Uterus (tissue), 4 donors: ENCODE data around the gene GMDS. TPM values are rescaled to one million over a fixed set of nuclear protein-coding genes. Genes with fewer than 3 reads are reported as not detected.

Experiments
- DNase-seq, 2 donors: peaks; one replicate each; pipeline ENCODE4 v3.0.0-alpha.2; 2019 to 2020
- H3K27ac ChIP-seq, 2 donors: fragments of 200-600 bp; sonication (generic); 1 replicate in 1 of 2; 2 replicates in 1 of 2; pipeline ENCODE4 v1.5.1; 2016 to 2018
- H3K27me3 ChIP-seq, 2 donors: fragments of 200-600 bp; sonication (generic); one replicate each; pipeline ENCODE4 v1.5.1; 2018 to 2019; ENCODE audit warnings: control low read depth in 1 of 2
- H3K36me3 ChIP-seq, 2 donors: fragments of 200-600 bp; sonication (generic); one replicate each; pipeline ENCODE4 v1.5.1; 2019; ENCODE audit warnings: control low read depth in 1 of 2
- H3K4me1 ChIP-seq, 2 donors: fragments of 200-600 bp; sonication (generic); one replicate each; pipeline ENCODE4 v1.5.1; 2018 to 2019; ENCODE audit warnings: control low read depth in 1 of 2
- H3K4me3 ChIP-seq, 2 donors: fragments of 200-600 bp; sonication (generic); 1 replicate in 1 of 2; 2 replicates in 1 of 2; pipeline ENCODE4 v1.5.1; 2018 to 2019; ENCODE audit warnings: mild to moderate bottlenecking in 1 of 2
- H3K9me3 ChIP-seq, 2 donors: fragments of 200-600 bp; sonication (generic); one replicate each; pipeline ENCODE4 v1.5.1; 2019; ENCODE audit warnings: control low read depth in 1 of 2
- CTCF ChIP-seq, 4 experiments: fragments of 200-600 bp in 2 of 4; fragments of 450-650 bp in 2 of 4; sonication (generic) in 2 of 4; IDR thresholded peaks; one replicate each; pipeline ENCODE4 v1.5.1; 2016 to 2019; ENCODE audit warnings: antibody characterized with exemption in 4 of 4, mild to moderate bottlenecking in 2 of 4, moderate library complexity in 1 of 4
- POLR2A ChIP-seq, 2 donors: fragments of 450-650 bp; IDR thresholded peaks; one replicate each; pipeline ENCODE4 v1.6.1; 2016; ENCODE audit warnings: antibody characterized with exemption in 2 of 2, mild to moderate bottlenecking in 1 of 2, moderate library complexity in 1 of 2
- intact Hi-C: fragments of 100-400 bp; cut with DNase I; formaldehyde crosslinking; loops from one replicate; pipeline ENCODE4 v1.15.1; 2023; ENCODE audit warnings: low total_unique reads
- total RNA-seq, 4 donors: library from RNA; depleted of rRNA in 3 of 4; stranded (reverse); fragments of >200 nt in 3 of 4; gene quantifications; one replicate each; pipeline versions ENCODE4 v1.1.0 to v1.2.4, GENCODE V29; 2014 to 2023
- donor health status: DM: yes; HTN: yes; CAD: no.

Gene GMDS
- total RNA-seq, 4 donors from 2014 or later = 5.3 to 17.4 (median 12.9) TPM

DNA sequence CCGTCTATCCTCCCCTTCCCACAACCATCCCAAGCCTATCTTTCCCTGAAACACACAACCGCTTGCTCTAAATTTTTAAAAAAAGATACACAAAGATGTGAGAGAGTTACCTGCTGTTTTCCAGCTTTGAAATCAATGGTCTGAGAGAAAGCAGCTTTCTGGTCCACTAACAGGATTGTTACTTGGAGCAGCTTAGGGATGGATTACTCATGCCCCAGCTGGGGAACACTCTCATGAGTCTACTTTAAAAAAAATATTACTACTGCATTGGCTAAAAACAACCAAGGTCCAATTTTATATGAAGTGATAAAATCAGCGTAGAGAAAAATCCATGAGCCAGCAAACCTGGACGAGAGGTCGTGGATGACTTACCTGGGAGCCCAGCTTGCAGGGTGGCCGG is 665.3 kb downstream of the GMDS start:
- Histone ChIP-seq H3K27me3 (no peaks in the 10 kb centered on the region), H3K9me3 (no peaks in the 10 kb centered on the region), H3K27ac (no peak overlapping the region), H3K4me3 (no peak overlapping the region), H3K4me1 (no peaks in the 10 kb centered on the region), H3K36me3 (no peaks in the 10 kb centered on the region)
- TF ChIP-seq POLR2A (IDR thresholded peaks at IDR 0.05) = no peak
- DNase-seq = no peak
- intact Hi-C loops = no loop called here

DNA sequence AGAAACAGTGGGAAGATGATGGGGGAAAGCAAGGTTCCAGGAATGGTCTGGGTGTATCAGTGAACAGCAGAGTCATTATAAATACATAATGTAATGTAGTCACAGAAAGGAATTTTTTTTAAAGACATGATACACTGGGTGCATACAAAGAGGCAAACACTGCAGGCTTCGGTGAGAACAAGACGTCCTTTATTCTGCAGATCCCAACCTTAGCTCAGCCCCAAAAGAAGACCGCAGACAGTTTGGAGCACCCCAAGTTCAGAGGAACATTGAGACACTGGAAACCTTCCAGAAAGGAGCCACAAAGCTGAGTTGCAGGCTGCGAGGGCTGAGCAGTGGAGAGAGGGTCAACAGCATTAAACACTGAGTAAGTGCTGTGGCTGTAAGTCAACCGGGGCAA is 666.3 kb downstream of the GMDS start:
- no peaks in the 10 kb centered on the region for H3K9me3 ChIP-seq
- no peak overlapping the region for H3K27ac ChIP-seq
- H3K27me3 ChIP-seq = no peaks in the 10 kb centered on the region
- no peak for TF ChIP-seq CTCF (IDR thresholded peaks at IDR 0.05)
- no peak for TF ChIP-seq POLR2A (IDR thresholded peaks at IDR 0.05)
- no peaks in the 10 kb centered on the region for H3K4me1 ChIP-seq
- intact Hi-C loops = no loop called here
- DNase-seq = no peak
- H3K4me3 ChIP-seq = no peak overlapping the region
- no peaks in the 10 kb centered on the region for H3K36me3 ChIP-seq

DNA sequence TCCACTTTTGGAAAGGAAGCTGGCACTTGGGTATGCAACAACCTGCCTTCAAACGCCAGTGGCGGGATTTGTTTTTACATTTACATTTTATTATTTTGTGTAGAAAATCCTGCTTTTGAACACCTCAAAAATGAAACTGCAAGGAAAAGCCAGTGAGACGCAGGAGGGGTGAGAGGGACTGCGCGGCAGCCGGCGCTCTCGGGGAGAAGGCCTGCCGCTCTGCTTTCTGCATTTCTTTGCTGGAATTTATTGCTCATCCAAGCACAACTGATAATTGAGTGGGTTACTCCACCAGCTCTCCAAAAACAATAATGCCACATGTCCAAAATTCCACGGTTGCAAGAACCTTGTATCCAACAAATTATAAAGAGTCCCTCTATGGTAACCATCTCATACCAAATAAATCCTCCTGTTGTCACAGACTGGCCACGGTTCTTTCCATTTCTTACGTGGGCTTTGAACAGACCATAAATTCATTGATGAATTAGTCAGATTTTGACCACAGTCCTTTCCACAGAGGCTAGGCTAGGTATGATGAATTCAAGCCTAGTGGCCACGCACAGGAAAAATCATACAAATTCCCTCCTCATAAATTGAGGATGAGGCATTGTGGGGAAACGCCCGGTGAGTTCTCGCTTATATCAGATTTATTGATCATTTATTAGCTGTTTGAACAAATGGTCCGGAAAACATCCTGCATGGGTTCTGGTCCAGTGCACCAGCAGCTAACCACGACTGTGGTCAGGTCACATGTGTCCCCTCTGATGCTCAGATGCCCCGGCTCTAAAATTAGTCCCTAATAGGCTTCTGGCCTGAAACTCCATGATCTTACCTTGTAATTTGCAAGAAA is 667.3 kb downstream of the GMDS start:
- intact Hi-C loops = no loop called here
- Histone ChIP-seq H3K4me3 (no peak overlapping the region), H3K27me3 (no peaks in the 10 kb centered on the region), H3K9me3 (no peaks in the 10 kb centered on the region), H3K4me1 (no peaks in the 10 kb centered on the region), H3K36me3 (no peaks in the 10 kb centered on the region), H3K27ac (no peak overlapping the region)
- no peak for DNase-seq
- TF ChIP-seq CTCF (IDR thresholded peaks at IDR 0.05) (no peak), POLR2A (IDR thresholded peaks at IDR 0.05) (no peak)

DNA sequence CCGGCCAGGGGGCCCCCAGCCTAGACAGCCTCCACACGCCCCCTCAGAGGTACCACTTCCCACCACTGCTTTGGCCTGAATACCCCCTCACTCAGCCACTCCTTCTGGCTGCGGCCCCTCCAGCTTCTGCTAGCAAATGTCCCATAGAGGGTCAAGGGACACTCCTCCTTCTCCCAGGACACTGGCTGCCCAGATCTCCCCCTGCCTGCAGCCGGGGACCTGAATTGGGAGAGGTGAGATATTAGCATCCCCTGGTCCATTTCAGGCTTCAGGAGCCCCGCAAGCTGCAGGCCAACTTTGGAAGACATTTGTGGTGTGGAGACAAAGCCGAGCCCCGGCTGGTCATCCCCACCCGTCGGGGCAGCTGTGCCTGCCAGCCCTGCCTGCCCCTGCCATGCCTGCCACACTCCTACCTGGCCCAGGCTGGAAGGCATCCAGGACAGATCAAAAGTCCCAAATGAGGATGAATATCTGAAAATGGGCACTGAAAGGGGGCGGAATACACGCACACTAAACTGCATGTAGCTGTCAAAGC is 668.2 kb downstream of the GMDS start:
- Histone ChIP-seq H3K27ac (no peak overlapping the region), H3K27me3 (no peaks in the 10 kb centered on the region)
- no peak for DNase-seq

DNA sequence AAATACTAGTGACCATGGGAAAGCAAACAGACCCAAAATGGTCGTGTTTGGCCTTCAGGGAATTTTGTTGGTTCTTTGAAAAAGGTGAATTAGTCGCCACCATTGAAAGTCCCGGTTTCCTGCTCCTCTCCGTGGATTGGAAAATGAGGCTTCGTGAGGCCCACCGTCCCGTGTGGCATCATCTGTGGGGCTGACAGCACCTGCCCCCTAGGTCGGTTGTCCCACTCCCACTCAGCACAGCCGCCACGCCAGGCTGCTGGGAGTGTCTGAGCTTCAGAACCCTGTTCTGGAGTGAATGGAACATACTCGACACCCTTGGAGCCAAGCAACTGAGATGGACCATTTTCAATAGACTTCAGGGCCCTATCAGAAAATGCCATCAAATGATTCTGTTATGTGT is 668.7 kb downstream of the GMDS start:
- Histone ChIP-seq H3K4me3 (no peak overlapping the region), H3K9me3 (peaks cover 0 to 3% of the 10 kb centered on the region in 2 donors), H3K27me3 (no peaks in the 10 kb centered on the region), H3K4me1 (no peaks in the 10 kb centered on the region), H3K36me3 (no peaks in the 10 kb centered on the region), H3K27ac (no peak overlapping the region)
- intact Hi-C loops = no loop called here
- TF ChIP-seq POLR2A (IDR thresholded peaks at IDR 0.05) (no peak), CTCF (IDR thresholded peaks at IDR 0.05) (no peak)
- DNase-seq = no peak

More for the DNA sequence above, 668.2 kb downstream of the GMDS start:
- Histone ChIP-seq H3K4me1 (no peaks in the 10 kb centered on the region), H3K4me3 (no peak overlapping the region), H3K36me3 (no peaks in the 10 kb centered on the region), H3K9me3 (no peaks in the 10 kb centered on the region)
- TF ChIP-seq CTCF (IDR thresholded peaks at IDR 0.05) = no peak
- TF ChIP-seq POLR2A (IDR thresholded peaks at IDR 0.05) = no peak
- intact Hi-C loops = no loop called here
